HepG2 (cell line): ENCODE results near the gene LIME1. TPM values are rescaled to one million over a fixed set of nuclear protein-coding genes. Genes with fewer than 3 reads are reported as not detected.

Source experiments
- KDM2A ChIP-seq: sonication (generic); formaldehyde crosslinking; IDR thresholded peaks from 2 replicates; pipeline ENCODE4 v1.4.0; 2020; ENCODE audit warnings: low read depth, missing genetic modification reagents, borderline replicate concordance
- ZNF333 ChIP-seq: sonication (generic); formaldehyde crosslinking; IDR thresholded peaks from 2 replicates; pipeline ENCODE4 v1.4.0; 2020; ENCODE audit warnings: mild to moderate bottlenecking, missing genetic modification reagents, borderline replicate concordance
- polyA plus RNA-seq, 8 experiments: library from polyadenylated mRNA; depleted of rRNA in 3 of 8; stranded (reverse) in 7 of 8; unstranded in 1 of 8; fragments of >200 nt; fragmentation: Illumina TruSeq in 4 of 8; extraction: Trizol in 4 of 8; gene quantifications; 2 replicates each; pipeline versions ENCODE4 v1.2.1 to v1.2.3, GENCODE V29; 2011 to 2016; ENCODE audit warnings: low read depth in 4 of 8, missing spikeins in 1 of 8, mixed read lengths in 1 of 8; ENCODE audit not compliant: insufficient read depth in 1 of 8
- total RNA-seq, 5 experiments: library from RNA; depleted of rRNA; stranded (reverse); fragments of >200 nt; fragmentation: Illumina TruSeq; extraction: Trizol; gene quantifications; 2 replicates each; pipeline ENCODE4 v1.2.3, GENCODE V29; 2016; ENCODE audit warnings: low read depth in 1 of 5
- TF ChIP-seq, protein P1 (sequence below): sonication (generic); formaldehyde crosslinking; IDR thresholded peaks from 2 replicates; pipeline ENCODE4 v1.4.0; 2020; ENCODE audit warnings: missing genetic modification reagents
- TF ChIP-seq, protein P2 (sequence below): sonication (generic); formaldehyde crosslinking; IDR thresholded peaks from 2 replicates; pipeline ENCODE4 v1.4.0; 2020; ENCODE audit warnings: missing genetic modification reagents, borderline replicate concordance
- TF ChIP-seq, protein P3 (sequence below): sonication (generic); formaldehyde crosslinking; IDR thresholded peaks from 2 replicates; pipeline ENCODE4 v1.5.0; 2020; ENCODE audit warnings: mild to moderate bottlenecking, missing genetic modification reagents, borderline replicate concordance

LIME1 gene
- total and polyA plus RNA-seq, 2 of the 13 experiments (the other 11 are each of a cell fraction or from before 2014, with no cell fraction given) = 13.0 to 61.5 TPM

DNA sequence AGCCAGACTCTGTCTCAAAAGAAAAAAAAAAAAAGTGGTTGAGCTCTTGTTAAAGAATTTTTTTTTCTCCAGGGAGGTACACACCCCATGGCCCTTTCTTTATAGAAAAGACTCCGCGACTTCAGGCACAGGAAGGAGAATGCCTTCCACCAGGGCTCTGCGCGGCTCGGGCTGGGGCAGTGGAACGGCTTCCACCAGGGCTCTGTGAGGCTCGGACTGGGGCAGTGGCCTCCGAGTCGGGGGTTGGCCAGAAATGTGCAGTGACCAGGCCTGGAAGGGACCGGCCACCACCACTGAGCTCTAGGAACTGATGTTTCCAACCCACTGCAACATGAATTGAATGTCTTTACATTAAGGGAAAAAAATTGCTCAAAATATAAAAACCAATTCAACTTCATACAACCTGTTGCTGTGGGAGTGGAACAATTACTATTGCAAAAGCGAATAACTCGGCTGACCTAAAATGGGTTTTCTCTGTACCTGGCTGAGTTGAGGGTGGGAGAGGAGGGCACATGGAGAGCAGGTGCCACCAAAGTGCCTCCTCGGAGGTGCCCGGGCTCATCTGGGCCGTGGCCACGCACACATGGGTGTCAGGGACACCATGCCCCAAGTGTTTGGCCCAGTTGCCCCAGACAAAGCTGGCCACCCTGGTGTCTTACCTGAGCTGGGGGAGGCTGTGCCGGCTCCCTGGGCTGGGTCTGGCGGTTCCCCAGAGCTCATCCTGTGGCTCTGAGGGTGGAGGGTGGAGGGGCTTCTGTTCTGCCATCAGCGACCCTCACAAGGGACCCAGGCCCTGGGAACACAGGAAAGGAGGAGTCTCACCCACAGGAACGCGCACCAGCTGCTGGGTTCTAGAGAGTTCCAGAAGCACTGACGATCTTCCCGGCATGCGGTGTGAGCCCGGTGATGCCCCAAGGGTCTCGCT is 32.4 kb downstream of the LIME1 start (continued):
- TF ChIP-seq ZNF333 (no peak), KDM2A (no peak)
- TF ChIP-seq, protein P1, sequence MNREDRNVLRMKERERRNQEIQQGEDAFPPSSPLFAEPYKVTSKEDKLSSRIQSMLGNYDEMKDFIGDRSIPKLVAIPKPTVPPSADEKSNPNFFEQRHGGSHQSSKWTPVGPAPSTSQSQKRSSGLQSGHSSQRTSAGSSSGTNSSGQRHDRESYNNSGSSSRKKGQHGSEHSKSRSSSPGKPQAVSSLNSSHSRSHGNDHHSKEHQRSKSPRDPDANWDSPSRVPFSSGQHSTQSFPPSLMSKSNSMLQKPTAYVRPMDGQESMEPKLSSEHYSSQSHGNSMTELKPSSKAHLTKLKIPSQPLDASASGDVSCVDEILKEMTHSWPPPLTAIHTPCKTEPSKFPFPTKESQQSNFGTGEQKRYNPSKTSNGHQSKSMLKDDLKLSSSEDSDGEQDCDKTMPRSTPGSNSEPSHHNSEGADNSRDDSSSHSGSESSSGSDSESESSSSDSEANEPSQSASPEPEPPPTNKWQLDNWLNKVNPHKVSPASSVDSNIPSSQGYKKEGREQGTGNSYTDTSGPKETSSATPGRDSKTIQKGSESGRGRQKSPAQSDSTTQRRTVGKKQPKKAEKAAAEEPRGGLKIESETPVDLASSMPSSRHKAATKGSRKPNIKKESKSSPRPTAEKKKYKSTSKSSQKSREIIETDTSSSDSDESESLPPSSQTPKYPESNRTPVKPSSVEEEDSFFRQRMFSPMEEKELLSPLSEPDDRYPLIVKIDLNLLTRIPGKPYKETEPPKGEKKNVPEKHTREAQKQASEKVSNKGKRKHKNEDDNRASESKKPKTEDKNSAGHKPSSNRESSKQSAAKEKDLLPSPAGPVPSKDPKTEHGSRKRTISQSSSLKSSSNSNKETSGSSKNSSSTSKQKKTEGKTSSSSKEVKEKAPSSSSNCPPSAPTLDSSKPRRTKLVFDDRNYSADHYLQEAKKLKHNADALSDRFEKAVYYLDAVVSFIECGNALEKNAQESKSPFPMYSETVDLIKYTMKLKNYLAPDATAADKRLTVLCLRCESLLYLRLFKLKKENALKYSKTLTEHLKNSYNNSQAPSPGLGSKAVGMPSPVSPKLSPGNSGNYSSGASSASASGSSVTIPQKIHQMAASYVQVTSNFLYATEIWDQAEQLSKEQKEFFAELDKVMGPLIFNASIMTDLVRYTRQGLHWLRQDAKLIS (CRISPR knock-in tag) = no peak
- TF ChIP-seq, protein P2, sequence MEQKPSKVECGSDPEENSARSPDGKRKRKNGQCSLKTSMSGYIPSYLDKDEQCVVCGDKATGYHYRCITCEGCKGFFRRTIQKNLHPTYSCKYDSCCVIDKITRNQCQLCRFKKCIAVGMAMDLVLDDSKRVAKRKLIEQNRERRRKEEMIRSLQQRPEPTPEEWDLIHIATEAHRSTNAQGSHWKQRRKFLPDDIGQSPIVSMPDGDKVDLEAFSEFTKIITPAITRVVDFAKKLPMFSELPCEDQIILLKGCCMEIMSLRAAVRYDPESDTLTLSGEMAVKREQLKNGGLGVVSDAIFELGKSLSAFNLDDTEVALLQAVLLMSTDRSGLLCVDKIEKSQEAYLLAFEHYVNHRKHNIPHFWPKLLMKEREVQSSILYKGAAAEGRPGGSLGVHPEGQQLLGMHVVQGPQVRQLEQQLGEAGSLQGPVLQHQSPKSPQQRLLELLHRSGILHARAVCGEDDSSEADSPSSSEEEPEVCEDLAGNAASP (CRISPR knock-in tag) = no peak
- TF ChIP-seq, protein P3, sequence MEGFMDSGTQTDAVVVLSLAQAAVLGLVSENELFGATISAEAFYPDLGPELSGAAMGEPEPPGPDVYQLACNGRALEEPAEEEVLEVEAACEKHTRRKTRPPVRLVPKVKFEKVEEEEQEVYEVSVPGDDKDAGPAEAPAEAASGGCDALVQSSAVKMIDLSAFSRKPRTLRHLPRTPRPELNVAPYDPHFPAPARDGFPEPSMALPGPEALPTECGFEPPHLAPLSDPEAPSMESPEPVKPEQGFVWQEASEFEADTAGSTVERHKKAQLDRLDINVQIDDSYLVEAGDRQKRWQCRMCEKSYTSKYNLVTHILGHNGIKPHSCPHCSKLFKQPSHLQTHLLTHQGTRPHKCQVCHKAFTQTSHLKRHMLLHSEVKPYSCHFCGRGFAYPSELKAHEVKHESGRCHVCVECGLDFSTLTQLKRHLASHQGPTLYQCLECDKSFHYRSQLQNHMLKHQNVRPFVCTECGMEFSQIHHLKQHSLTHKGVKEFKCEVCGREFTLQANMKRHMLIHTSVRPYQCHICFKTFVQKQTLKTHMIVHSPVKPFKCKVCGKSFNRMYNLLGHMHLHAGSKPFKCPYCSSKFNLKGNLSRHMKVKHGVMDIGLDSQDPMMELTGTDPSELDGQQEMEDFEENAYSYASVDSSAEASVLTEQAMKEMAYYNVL (CRISPR knock-in tag) = no peak
